KG1 (cell line): ENCODE data around the gene PRKCQ.

Experiments used
- DNase-seq: peaks from one replicate; lab custom pipeline; 2025; lab: John Stamatoyannopoulos, UW

The PRKCQ gene

GRCh38 chr10:6567884-6568283, 12.2 kb downstream of the PRKCQ start:
- no peak for DNase-seq

DNA sequence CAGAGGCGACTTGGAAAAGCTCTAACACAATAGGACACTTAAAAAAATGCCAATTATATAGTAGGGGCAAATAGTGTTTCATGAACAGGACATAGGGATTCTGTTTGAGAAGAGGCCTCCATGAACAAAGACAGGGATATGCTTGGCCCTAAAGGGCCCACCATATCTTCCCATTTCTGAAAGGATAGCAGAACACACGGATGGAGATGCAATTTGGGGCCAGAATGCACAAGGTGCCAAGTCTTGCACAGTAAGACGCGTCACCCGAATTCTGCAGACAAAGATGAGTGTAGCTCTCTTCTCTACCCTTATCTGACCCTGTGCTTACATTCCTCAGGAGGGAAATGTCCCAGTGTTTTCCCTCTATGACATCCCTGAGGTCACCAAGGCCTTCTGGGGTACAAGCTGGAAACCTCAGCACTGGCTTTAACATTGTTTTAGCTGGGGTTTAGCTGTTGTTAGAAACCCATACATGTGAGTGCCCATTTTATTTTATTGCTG, 12.8 kb downstream of the PRKCQ start:
- no peak for DNase-seq

DNA sequence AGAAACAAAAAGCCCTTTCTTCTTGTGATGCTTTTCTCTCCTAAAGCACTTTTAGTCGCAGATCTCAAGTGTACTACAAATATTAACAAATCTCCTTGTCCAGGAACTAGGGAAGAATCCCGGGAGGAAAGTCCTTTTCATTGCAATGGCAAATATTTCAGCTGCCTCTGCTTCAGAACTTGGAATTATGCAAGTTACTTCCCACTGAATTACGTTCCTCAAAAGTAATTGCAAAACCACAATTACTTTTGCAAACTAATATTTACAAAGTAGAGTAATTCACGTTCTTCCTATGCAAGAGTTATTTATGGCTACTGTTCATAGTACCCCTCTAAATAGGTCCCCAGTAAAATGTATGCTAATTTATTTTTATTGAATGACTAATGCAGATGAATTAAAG, 14.5 kb downstream of the PRKCQ start:
- DNase-seq = no peak

- DNase-seq = no peak
These were observed 15.7 kb downstream of the PRKCQ start for GRCh38 chr10:6564367-6564766.

- DNase-seq = no peak
These were observed 16.3 kb downstream of the PRKCQ start for GRCh38 chr10:6563731-6564130.

DNA sequence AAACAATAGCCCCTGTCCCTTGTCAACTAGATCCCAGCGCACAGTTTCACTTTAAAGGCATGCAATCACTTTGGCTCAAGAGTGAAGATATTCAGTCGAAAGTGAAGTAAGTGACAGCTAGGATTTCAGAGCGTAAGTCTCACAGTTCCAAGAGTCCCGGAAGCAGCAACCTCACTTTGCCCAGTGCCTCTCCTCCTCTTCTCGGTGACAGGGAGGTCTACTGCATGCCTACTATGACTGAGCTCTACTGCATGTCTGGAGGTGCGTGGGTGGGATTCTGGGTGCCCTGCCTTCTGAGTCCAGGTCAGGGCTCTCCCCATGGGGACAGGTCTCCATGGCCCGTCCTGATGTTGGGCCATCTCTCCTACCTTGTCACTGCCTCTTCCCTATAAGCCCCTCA, 17.0 kb downstream of the PRKCQ start:
- no peak for DNase-seq

DNA sequence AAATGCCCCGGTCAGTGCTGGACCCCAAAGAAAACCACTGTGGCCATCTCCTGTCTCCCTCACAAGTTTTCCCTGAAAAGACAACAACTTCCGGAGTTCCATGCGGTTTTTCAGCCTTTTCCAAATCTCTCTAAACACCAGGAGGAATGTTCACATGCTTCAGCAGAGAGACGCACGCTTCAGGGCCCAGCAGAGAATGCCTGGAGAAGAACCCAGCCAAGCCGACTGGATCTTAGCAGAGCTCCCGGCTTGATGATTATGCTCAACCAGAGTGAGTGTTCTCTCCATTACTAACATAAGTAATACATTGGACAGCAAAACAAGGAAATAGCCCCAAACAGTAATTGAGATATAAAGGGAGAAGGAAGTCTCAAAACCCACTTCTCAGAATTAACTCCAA, 17.9 kb downstream of the PRKCQ start:
- DNase-seq = peak; percentile 40

DNA sequence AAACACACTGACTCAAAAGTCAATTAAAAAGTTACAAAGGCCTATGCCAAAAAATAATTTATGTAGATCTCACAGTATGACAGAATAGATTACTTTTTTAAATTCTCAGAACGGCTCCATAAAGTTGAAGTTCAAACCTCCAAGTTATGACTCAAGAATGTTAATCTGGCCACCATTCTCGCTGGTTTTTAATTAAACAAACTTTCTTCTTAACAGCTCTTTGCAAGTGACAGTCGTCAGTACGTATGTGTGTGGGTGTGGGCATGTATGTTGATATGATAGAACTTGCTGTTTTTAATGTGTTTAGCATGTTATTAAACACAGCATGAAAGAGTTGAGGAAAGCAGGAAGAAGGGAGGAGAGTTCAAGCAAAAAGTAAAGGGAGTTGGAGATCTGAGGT, 18.5 kb downstream of the PRKCQ start:
- no peak for DNase-seq

GRCh38 chr10:6558759-6559461, 21.2 kb downstream of the PRKCQ start:
- DNase-seq = no peak

- no peak for DNase-seq
These were observed 21.8 kb downstream of the PRKCQ start for GRCh38 chr10:6558272-6558671.

GRCh38 chr10:6553937-6554336, 26.1 kb downstream of the PRKCQ start:
- no peak for DNase-seq

DNA sequence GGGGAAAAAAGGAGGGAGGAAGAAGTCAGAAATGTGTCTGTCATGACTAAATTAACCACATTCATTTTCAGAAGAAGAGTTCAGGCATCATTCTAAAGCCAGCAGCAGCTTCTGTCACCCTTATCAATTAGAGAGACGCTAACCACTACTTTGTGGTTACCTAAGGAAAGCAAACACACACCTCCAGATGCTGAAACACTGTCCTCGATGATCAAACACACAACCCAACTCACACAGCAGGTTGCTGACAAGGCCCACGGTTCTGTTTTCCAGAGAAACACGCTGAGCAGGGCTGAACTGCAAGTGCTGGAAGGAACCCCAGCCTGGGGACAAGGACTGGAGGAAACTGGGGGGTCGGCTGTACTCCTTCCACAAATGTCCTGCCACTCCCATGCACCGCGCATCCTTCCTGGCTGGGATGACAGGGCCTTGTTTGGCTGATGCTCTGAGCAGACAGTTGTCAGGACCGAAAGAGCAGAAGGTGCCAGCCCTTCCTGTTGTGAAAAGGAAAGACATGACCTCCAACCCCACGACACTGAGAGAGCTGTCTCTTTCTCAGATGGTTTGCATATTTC, 36.6 kb downstream of the PRKCQ start:
- DNase-seq = no peak

DNA sequence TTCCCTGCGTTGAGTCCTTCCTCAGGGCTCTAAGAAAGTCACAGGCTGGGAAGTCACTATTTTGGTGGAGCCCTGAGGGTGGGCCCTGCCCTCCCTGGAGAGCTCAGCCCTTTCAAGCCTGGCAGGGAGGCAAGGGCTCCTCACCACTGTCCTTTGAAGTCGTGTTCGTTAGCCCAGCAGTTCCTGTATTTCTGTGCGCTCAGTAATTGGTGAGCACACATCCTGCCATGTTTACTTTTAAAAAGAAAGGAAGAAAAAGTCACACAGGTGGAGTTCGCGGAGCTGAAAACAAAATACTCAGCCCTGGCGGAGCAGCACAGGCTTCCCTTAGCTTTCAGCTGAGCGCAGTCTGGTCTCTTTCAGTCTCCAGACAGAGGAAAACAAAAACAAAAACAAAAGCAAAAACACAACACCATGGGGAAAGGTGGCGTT, 37.1 kb downstream of the PRKCQ start:
- DNase-seq = peak; percentile 48

DNA sequence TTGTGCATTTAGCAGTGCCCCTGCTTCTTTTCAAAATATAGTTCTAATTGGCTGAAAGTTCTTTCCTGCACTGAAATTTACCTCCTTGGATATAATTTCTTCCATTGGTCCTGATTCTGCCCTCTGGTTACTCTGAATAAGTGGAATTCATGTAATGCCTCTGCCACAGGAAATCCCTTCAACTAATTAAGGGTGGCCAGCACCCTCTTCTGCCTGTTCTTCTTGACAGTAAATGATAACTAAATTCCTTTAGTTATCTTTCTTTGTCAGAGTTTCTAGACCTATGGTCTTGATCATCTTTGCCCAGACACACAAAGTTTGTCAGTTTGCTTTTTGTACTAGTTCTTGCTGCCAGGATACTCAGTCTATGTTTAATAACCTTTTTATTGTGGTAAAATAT, 40.2 kb downstream of the PRKCQ start:
- DNase-seq = no peak

- DNase-seq = no peak
These were observed 42.3 kb downstream of the PRKCQ start for GRCh38 chr10:6537770-6538169.

DNA sequence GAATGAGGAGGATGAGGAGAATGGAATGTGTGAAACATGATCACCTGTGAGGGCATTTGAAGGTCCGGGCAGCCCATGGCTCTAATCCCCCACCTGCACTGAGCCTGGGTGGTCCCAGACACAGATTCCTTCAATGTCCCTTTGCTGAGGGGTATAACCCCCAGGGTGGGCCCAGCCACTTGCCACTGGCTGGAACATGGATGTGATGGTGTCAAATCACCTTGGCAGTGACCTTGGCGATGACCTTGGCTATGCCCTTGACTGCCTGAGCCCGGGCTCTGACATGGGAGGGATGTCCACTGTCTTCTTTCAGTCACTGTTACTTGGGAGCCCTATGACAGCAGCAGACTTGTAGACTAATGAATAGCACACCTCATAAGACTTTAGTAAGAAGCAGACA, 44.0 kb downstream of the PRKCQ start:
- DNase-seq = no peak

DNA sequence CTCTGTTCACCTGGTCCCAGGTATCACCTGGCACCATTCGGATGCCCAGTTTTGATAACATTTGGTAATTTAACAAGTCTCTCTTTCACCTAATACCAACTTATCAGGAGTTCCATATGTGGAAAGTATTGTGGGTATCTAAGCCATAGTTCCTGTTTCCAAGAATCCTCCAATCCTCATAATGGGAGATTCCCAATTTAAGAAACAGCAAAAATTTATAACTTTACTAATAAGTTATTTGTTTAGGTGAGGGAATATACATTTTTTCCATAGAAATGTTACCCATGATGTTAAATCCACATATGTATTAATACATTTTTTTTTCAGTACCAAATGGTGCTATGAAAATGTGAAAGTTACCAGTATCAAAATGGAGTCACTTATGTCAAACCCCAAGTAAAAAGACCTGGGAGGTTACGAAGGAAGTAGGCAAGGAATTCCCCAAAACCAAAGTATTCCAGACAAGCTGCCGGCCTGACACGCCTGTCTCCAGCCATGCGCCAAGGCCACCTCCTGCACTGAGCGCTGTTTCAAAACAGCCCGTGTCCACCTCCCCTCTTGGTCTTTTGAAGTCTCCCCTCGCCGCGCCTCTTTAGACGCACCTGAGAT, 44.8 kb downstream of the PRKCQ start:
- DNase-seq = no peak

- DNase-seq = no peak
These were observed 47.8 kb downstream of the PRKCQ start for GRCh38 chr10:6532321-6532720.

- DNase-seq = no peak
These were observed 49.1 kb downstream of the PRKCQ start for GRCh38 chr10:6530966-6531365.

DNA sequence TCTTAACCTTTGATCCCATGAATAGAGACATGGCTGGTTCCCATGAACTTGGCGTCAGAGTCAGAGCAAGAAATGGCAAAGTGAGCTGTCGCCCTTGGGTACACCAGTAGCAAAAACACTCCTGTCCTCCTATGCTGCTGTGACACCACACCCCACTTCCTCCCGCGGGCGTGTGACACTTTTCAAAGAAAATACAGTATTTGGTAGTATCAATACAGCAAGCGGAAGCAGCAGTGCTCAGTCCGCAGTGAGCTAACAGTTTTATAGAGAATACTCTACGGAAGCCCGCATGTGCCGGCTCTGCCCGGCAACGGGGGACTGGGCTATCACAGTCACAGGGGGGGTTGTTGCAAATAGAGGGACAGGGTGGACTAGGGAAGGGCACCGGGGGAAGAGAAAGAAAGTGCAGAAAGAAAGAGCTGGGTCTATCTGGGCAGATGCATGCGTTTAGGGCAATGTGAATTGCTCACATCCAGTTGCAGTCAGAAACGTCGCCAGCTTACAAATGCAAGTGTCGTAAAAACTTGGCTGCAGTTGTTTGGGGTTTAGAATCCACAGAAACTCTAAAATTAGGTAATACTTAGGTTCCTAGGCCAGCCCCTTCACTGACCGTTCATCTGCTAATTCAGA, 49.8 kb downstream of the PRKCQ start:
- DNase-seq = no peak

DNA sequence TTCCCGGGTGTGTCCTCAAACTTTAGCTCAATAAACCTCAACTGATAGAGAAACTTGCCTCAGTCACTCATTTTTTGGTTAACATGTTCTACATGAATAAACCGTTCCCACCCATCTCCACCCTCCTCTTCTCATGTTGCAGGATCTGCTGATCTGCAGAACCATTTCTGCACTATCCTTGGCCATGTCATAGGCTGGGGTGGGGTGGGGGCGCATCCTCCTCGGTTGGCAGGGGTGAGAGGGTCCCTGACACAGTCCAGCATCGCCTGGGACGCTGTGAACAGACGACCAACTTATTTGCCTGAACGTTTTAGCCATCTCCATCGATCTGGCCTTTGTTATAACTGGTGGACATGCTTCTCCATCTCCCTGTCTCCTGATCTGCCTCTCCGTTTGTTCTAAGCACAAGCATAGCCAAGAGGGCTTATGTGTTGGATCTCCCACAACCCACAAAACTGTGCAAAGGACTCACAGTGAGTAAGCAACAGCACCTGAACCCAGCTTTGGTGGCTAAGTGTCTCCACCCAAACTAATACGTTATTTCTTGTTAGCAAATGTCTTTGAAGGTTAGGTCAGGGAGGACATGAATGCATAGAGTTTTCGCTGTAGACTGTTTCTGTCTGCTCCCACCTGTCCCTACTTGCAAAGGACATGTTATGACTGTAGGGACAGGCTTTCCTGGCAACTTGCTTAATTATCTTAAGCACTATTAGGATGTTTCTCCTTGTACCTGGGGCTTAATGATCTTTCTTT, 51.7 kb downstream of the PRKCQ start:
- no peak for DNase-seq

GRCh38 chr10:6525599-6526165, 54.4 kb downstream of the PRKCQ start:
- DNase-seq = no peak
